ENCODE data around the gene SIPA1L3. TPM values are rescaled to one million over a fixed set of nuclear protein-coding genes. Genes with fewer than 3 reads are reported as not detected.

Gene SIPA1L3
- total and polyA plus RNA-seq, 2 of the 13 experiments (the other 11 are each of a cell fraction or from before 2014, with no cell fraction given): 5.5 to 7.7 TPM

DNA sequence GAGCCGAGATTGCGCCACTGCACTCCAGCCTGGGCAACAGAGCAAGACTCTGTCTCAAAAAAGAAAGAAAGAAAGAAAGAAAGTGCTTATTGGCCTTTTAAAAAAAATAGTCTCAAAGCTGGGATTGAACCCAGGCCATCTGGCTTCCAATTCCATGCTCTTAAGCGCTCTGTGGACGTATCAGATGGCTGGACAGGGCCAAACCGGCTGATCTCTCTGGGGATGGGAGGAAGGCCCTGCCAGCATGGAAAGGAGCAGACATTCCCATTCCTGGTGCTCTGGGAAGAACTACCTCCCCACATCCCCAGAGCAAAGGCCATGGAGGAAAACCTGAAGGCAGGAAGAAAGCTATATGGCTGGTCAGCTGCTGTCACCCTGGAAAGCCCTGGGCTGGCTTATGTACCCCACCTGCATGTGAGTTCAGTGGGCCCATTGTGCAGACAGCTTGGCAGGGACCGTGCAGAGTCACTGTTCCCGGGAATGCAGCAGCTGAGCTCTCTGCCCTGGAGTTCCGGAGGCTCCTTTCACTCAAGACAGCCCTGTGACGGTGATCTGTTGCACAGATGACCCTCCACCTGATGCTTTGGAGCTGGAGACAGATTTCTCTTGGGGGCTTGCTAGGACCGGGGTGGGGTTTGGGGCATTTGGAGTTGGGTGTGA, 84.3 kb downstream of the SIPA1L3 start:
- 99% methylated on average over 6 of the region's 10 CpGs for whole genome bisulfite sequencing (ENCODE audit: low lambda C conversion rate)
- Histone ChIP-seq H3K27ac (ENCODE audit: extremely low read length, insufficient read depth, low read length) (no peak overlapping the region), H3K4me2 (ENCODE audit: low read depth, low read length) (no peak overlapping the region), H3K4me3 (replicated peaks in 1 of 3; ENCODE audit: insufficient read depth in 1 of 3, low read depth in 2 of 3, low read length in 3 of 3) (no peak overlapping the region), H3K4me1 (ENCODE audit: insufficient read depth, low read length) (peaks cover 46% of the 10 kb centered on the region), H3K27me3 (ENCODE audit: control insufficient read depth in 1 of 2, insufficient read depth in 2 of 2, low read length in 2 of 2) (no peaks in the 10 kb centered on the region), H3K9ac (ENCODE audit: insufficient read depth, low read depth, low read length) (no peak overlapping the region), H3K79me2 (ENCODE audit: insufficient read depth, low read length) (peaks cover 9% of the 10 kb centered on the region), H3K36me3 (replicated peaks in 1 of 2; ENCODE audit: control insufficient read depth in 1 of 2, insufficient read depth in 2 of 2, low read length in 2 of 2) (peaks cover 0 to 3% of the 10 kb centered on the region in 2 experiments; a peak in 2 of 5 replicates), H4K20me1 (ENCODE audit: insufficient read depth, low read length) (no peaks in the 10 kb centered on the region), H2AFZ (ENCODE audit: low read length) (no peak overlapping the region), H3K9me3 (ENCODE audit: low read length) (no peaks in the 10 kb centered on the region)
- ATAC-seq: no peak
- CTCF ChIA-PET (ENCODE audit: low intra/inter-chr PET ratio, low total read pairs): no interaction called here
- no peak for FAIRE-seq
- BruUV-seq (replicated peaks): no TSS peak
- no peak for TF ChIP-seq ZNF451 (CRISPR knock-in tag; IDR thresholded peaks at IDR 0.05)
- TF ChIP-seq, protein P1, sequence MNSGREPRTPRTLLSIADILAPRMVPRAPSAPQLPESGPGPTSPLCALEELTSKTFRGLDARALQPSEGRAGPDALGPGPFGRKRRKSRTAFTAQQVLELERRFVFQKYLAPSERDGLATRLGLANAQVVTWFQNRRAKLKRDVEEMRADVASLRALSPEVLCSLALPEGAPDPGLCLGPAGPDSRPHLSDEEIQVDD (CRISPR knock-in tag; IDR thresholded peaks at IDR 0.05; ENCODE audit: borderline replicate concordance): no peak
- TF ChIP-seq IRF2 (CRISPR knock-in tag; IDR thresholded peaks at IDR 0.05): no peak
- no peak for TF ChIP-seq HNRNPL (IDR thresholded peaks at IDR 0.05; ENCODE audit: low read depth, low read length)
- TF ChIP-seq, protein P2, sequence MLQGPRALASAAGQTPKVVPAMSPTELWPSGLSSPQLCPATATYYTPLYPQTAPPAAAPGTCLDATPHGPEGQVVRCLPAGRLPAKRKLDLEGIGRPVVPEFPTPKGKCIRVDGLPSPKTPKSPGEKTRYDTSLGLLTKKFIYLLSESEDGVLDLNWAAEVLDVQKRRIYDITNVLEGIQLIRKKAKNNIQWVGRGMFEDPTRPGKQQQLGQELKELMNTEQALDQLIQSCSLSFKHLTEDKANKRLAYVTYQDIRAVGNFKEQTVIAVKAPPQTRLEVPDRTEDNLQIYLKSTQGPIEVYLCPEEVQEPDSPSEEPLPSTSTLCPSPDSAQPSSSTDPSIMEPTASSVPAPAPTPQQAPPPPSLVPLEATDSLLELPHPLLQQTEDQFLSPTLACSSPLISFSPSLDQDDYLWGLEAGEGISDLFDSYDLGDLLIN (CRISPR knock-in tag; IDR thresholded peaks at IDR 0.05; ENCODE audit: borderline replicate concordance): no peak
- TF ChIP-seq SRSF9 (IDR thresholded peaks at IDR 0.05; ENCODE audit: borderline replicate concordance, insufficient read depth, low read depth, low read length, poor library complexity, severe bottlenecking): no peak
- TF ChIP-seq, protein P3, sequence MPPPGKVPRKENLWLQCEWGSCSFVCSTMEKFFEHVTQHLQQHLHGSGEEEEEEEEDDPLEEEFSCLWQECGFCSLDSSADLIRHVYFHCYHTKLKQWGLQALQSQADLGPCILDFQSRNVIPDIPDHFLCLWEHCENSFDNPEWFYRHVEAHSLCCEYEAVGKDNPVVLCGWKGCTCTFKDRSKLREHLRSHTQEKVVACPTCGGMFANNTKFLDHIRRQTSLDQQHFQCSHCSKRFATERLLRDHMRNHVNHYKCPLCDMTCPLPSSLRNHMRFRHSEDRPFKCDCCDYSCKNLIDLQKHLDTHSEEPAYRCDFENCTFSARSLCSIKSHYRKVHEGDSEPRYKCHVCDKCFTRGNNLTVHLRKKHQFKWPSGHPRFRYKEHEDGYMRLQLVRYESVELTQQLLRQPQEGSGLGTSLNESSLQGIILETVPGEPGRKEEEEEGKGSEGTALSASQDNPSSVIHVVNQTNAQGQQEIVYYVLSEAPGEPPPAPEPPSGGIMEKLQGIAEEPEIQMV (CRISPR knock-in tag; IDR thresholded peaks at IDR 0.05; ENCODE audit: low read depth): no peak
- POLR2A ChIA-PET: no interaction called here
- intact Hi-C loops (cut with micrococcal nuclease; ENCODE audit: unreplicated experiment): no loop called here
- in situ Hi-C loops (cut with HindIII; ENCODE audit: extremely low pct_ligation_motif_present, low pct_unique_long_range_greater_than_20kb): no loop called here
- no peak for DNase-seq (ENCODE audit: low spot score)
